Mesendoderm (in vitro differentiated cells): Measurements from ENCODE around the gene DNM3.
"Not testable (repeated sequence)": the region's sequence is repeated elsewhere in the genome, so short reads cannot be mapped to it uniquely, and the experiment has no call there.

Experiments
- DNase-seq: peaks from one replicate; pipeline ENCODE4 v3.0.0; 2013
- H2AK5ac ChIP-seq: 2 replicates; pipeline ENCODE4 v1.6.1; 2013; ENCODE audit warnings: low read length, inconsistent platforms
- H2BK120ac ChIP-seq: 2 replicates; pipeline ENCODE4 v1.6.1; 2013; ENCODE audit warnings: low read depth, mild to moderate bottlenecking, low read length, moderate library complexity, mixed read lengths
- H2BK15ac ChIP-seq: replicated peaks from 2 replicates; pipeline ENCODE4 v1.6.1; 2013; ENCODE audit warnings: low read depth, mild to moderate bottlenecking, moderate library complexity
- H2BK5ac ChIP-seq: 2 replicates; pipeline ENCODE4 v1.6.1; 2013; ENCODE audit warnings: low read length, inconsistent platforms
- H3K18ac ChIP-seq: 2 replicates; pipeline ENCODE4 v1.6.1; 2013; ENCODE audit warnings: mild to moderate bottlenecking, low read length, mixed read lengths
- H3K23ac ChIP-seq: one replicate; pipeline ENCODE4 v1.6.1; 2013; ENCODE audit warnings: low read length
- H3K27ac ChIP-seq: 2 replicates; pipeline ENCODE4 v1.5.1; 2013; ENCODE audit warnings: low read depth, mild to moderate bottlenecking, inconsistent platforms, low read length, moderate library complexity
- H3K27me3 ChIP-seq: 2 replicates; pipeline ENCODE4 v1.6.1; 2013; ENCODE audit warnings: low read length, control low read depth, mild to moderate bottlenecking, inconsistent platforms; ENCODE audit not compliant: insufficient read depth, poor library complexity
- H3K36me3 ChIP-seq: 2 replicates; pipeline ENCODE4 v1.6.1; 2013; ENCODE audit warnings: low read length, inconsistent platforms; ENCODE audit not compliant: control insufficient read depth, insufficient read depth
- H3K4ac ChIP-seq: one replicate; pipeline ENCODE4 v1.6.1; 2013; ENCODE audit warnings: low read depth, mild to moderate bottlenecking, low read length, moderate library complexity
- H3K4me1 ChIP-seq: 2 replicates; pipeline ENCODE4 v1.6.1; 2013; ENCODE audit warnings: low read depth, low read length, inconsistent platforms; ENCODE audit not compliant: control insufficient read depth
- H3K4me2 ChIP-seq: 2 replicates; pipeline ENCODE4 v1.6.1; 2013; ENCODE audit warnings: low read length
- H3K4me3 ChIP-seq: 2 replicates; pipeline ENCODE4 v1.5.1; 2013; ENCODE audit warnings: mild to moderate bottlenecking, low read length
- H3K56ac ChIP-seq: one replicate; pipeline ENCODE4 v1.6.1; 2013; ENCODE audit warnings: low read length
- H3K79me1 ChIP-seq: 2 replicates; pipeline ENCODE4 v1.6.1; 2013; ENCODE audit warnings: low read length, inconsistent platforms
- H3K79me2 ChIP-seq: 2 replicates; pipeline ENCODE4 v1.6.1; 2013; ENCODE audit warnings: mild to moderate bottlenecking, low read length; ENCODE audit not compliant: control insufficient read depth, insufficient read depth
- H3K9ac ChIP-seq: 2 replicates; pipeline ENCODE4 v1.6.1; 2013; ENCODE audit warnings: low read length, inconsistent platforms
- H4K5ac ChIP-seq: one replicate; pipeline ENCODE4 v1.6.1; 2013; ENCODE audit warnings: low read length
- H4K8ac ChIP-seq: one replicate; pipeline ENCODE4 v1.6.1; 2013; ENCODE audit warnings: low read depth, mild to moderate bottlenecking, control low read depth, low read length, moderate library complexity
- WGBS: extraction: QIAGEN DNeasy Blood & Tissue Kit; methylation state at CpG from one replicate; pipeline ENCODE4 v1.1.7; 2013; ENCODE audit warnings: low lambda C conversion rate, missing lambda C conversion rate; ENCODE audit not compliant: insufficient coverage; ENCODE audit errors: extremely low coverage; 5-methylcytosine and 5-hydroxymethylcytosine counted together

DNM3 gene

GRCh38 chr1:172051898-172052297 is 210.6 kb downstream of the DNM3 start:
- no peak overlapping the region for H3K27ac ChIP-seq
- no peak overlapping the region for H3K23ac ChIP-seq
- H3K4me2 ChIP-seq: no peak overlapping the region
- H3K9ac ChIP-seq: no peak overlapping the region
- no peak overlapping the region for H2AK5ac ChIP-seq
- H4K5ac ChIP-seq: no peak overlapping the region
- H3K4ac ChIP-seq: no peak overlapping the region
- no peak overlapping the region for H3K56ac ChIP-seq
- no peaks in the 10 kb centered on the region for H3K79me2 ChIP-seq
- no peak overlapping the region for H2BK5ac ChIP-seq
- H3K27me3 ChIP-seq: no peaks in the 10 kb centered on the region
- H4K8ac ChIP-seq: no peak overlapping the region
- no CpG with 5 or more reads among the region's 2 CpGs for WGBS
- no peak overlapping the region for H3K18ac ChIP-seq
- DNase-seq: no peak
- no peaks in the 10 kb centered on the region for H3K4me1 ChIP-seq
- H2BK15ac ChIP-seq: no peak overlapping the region
- no peak overlapping the region for H2BK120ac ChIP-seq
- H3K36me3 ChIP-seq: no peaks in the 10 kb centered on the region
- no peaks in the 10 kb centered on the region for H3K79me1 ChIP-seq
- no peak overlapping the region for H3K4me3 ChIP-seq

- Histone ChIP-seq H2BK15ac (no peak overlapping the region), H3K27ac (no peak overlapping the region), H3K23ac (no peak overlapping the region), H4K8ac (no peak overlapping the region), H3K9ac (no peak overlapping the region), H3K36me3 (no peaks in the 10 kb centered on the region), H3K4ac (no peak overlapping the region), H4K5ac (no peak overlapping the region), H2BK120ac (no peak overlapping the region), H3K4me3 (no peak overlapping the region), H3K4me2 (no peak overlapping the region), H3K18ac (no peak overlapping the region), H2AK5ac (no peak overlapping the region), H3K79me2 (no peaks in the 10 kb centered on the region), H3K27me3 (no peaks in the 10 kb centered on the region), H2BK5ac (no peak overlapping the region), H3K56ac (no peak overlapping the region), H3K79me1 (no peaks in the 10 kb centered on the region), H3K4me1 (no peaks in the 10 kb centered on the region)
- no CpG with 5 or more reads among the region's 1 CpG for WGBS
- DNase-seq: no peak
Observed at GRCh38 chr1:172054172-172054571, 212.9 kb downstream of the DNM3 start.

- H3K4me2 ChIP-seq, H3K4me3 ChIP-seq, H2BK120ac ChIP-seq, H2AK5ac ChIP-seq, H3K36me3 ChIP-seq, H3K4me1 ChIP-seq, H3K79me1 ChIP-seq, H3K23ac ChIP-seq, H2BK5ac ChIP-seq, H2BK15ac ChIP-seq, H3K27me3 ChIP-seq, H3K79me2 ChIP-seq, H3K4ac ChIP-seq, H3K56ac ChIP-seq, H4K5ac ChIP-seq, DNase-seq, H4K8ac ChIP-seq, H3K9ac ChIP-seq, H3K27ac ChIP-seq, H3K18ac ChIP-seq: not testable (repeated sequence)
- no CpG with 5 or more reads among the region's 23 CpGs for WGBS
Observed at GRCh38 chr1:172055816-172056419, 214.6 kb downstream of the DNM3 start.

- no peak overlapping the region for H4K8ac ChIP-seq
- H3K56ac ChIP-seq: no peak overlapping the region
- no peak overlapping the region for H3K4ac ChIP-seq
- H3K27me3 ChIP-seq: no peaks in the 10 kb centered on the region
- H4K5ac ChIP-seq: no peak overlapping the region
- no peak overlapping the region for H2AK5ac ChIP-seq
- H2BK120ac ChIP-seq: no peak overlapping the region
- H3K4me2 ChIP-seq: no peak overlapping the region
- H3K9ac ChIP-seq: no peak overlapping the region
- no peak overlapping the region for H2BK15ac ChIP-seq
- H3K36me3 ChIP-seq: no peaks in the 10 kb centered on the region
- no peaks in the 10 kb centered on the region for H3K4me1 ChIP-seq
- no CpG with 5 or more reads among the region's 3 CpGs for WGBS
- H3K79me2 ChIP-seq: no peaks in the 10 kb centered on the region
- no peak overlapping the region for H3K4me3 ChIP-seq
- H3K79me1 ChIP-seq: no peaks in the 10 kb centered on the region
- no peak overlapping the region for H3K18ac ChIP-seq
- no peak overlapping the region for H2BK5ac ChIP-seq
- H3K23ac ChIP-seq: no peak overlapping the region
- no peak for DNase-seq
- no peak overlapping the region for H3K27ac ChIP-seq
Observed at GRCh38 chr1:172068334-172068733, 227.0 kb downstream of the DNM3 start.

- Histone ChIP-seq H2AK5ac (no peak overlapping the region), H3K23ac (no peak overlapping the region), H3K18ac (no peak overlapping the region), H3K79me1 (no peaks in the 10 kb centered on the region), H3K27ac (no peak overlapping the region), H4K5ac (no peak overlapping the region), H3K4me1 (no peaks in the 10 kb centered on the region), H3K4me3 (no peak overlapping the region), H2BK5ac (no peak overlapping the region), H3K4me2 (no peak overlapping the region), H3K36me3 (no peaks in the 10 kb centered on the region), H2BK15ac (no peak overlapping the region), H3K4ac (no peak overlapping the region), H4K8ac (no peak overlapping the region), H3K56ac (no peak overlapping the region), H2BK120ac (no peak overlapping the region), H3K27me3 (no peaks in the 10 kb centered on the region), H3K79me2 (no peaks in the 10 kb centered on the region), H3K9ac (no peak overlapping the region)
- no peak for DNase-seq
Observed at GRCh38 chr1:172069051-172069450, 227.8 kb downstream of the DNM3 start.

- Histone ChIP-seq H3K56ac (no peak overlapping the region), H3K9ac (no peak overlapping the region), H2BK5ac (no peak overlapping the region), H3K4me3 (no peak overlapping the region), H3K27ac (no peak overlapping the region), H2BK15ac (no peak overlapping the region), H3K79me1 (no peaks in the 10 kb centered on the region), H3K18ac (no peak overlapping the region), H3K79me2 (no peaks in the 10 kb centered on the region), H3K27me3 (no peaks in the 10 kb centered on the region), H4K5ac (no peak overlapping the region), H3K4me1 (no peaks in the 10 kb centered on the region), H2BK120ac (no peak overlapping the region), H4K8ac (no peak overlapping the region), H3K23ac (no peak overlapping the region), H3K4ac (no peak overlapping the region), H2AK5ac (no peak overlapping the region), H3K36me3 (no peaks in the 10 kb centered on the region), H3K4me2 (no peak overlapping the region)
- DNase-seq: no peak
- no CpG with 5 or more reads among the region's 3 CpGs for WGBS
Observed at GRCh38 chr1:172069534-172069933, 228.2 kb downstream of the DNM3 start.
